NCI-H128 (cell line): ENCODE results near the gene DIPK1A.

Source experiments
- DNase-seq: peaks from one replicate; lab custom pipeline; 2025; ENCODE audit not compliant: unreplicated experiment; lab: John Stamatoyannopoulos, UW

The DIPK1A gene

GRCh38 chr1:92843429-92844352, 117.6 kb downstream of the DIPK1A start:
- DNase-seq: no peak

- no peak for DNase-seq
These were observed 118.2 kb downstream of the DIPK1A start for GRCh38 chr1:92843046-92843423.

- DNase-seq: no peak
These were observed 118.9 kb downstream of the DIPK1A start for GRCh38 chr1:92842082-92843045.

GRCh38 chr1:92840600-92840999, 120.7 kb downstream of the DIPK1A start:
- DNase-seq: no peak

GRCh38 chr1:92839442-92839841, 121.8 kb downstream of the DIPK1A start:
- DNase-seq: no peak

- no peak for DNase-seq
These were observed 122.7 kb downstream of the DIPK1A start for GRCh38 chr1:92838519-92838918.

GRCh38 chr1:92837062-92837461, 124.2 kb downstream of the DIPK1A start:
- DNase-seq: no peak

- no peak for DNase-seq
These were observed 126.6 kb downstream of the DIPK1A start for GRCh38 chr1:92834617-92835016.

- no peak for DNase-seq
These were observed 127.4 kb downstream of the DIPK1A start for GRCh38 chr1:92833840-92834239.

GRCh38 chr1:92832537-92833114, 128.6 kb downstream of the DIPK1A start:
- DNase-seq: no peak

- DNase-seq: peak; percentile 98
These were observed 129.3 kb downstream of the DIPK1A start, which contains the start of gene RPL5 for GRCh38 chr1:92831762-92832536. Gene RPL5 (plus strand): TSS chr1:92832040. CDS start chr1:92832115, 75 bp downstream.

GRCh38 chr1:92831368-92831761, 129.9 kb downstream of the DIPK1A start:
- no peak for DNase-seq

GRCh38 chr1:92826792-92827191, 134.5 kb downstream of the DIPK1A start:
- DNase-seq: no peak

GRCh38 chr1:92822879-92823278, 138.4 kb downstream of the DIPK1A start:
- DNase-seq: no peak

- DNase-seq: no peak
These were observed 140.7 kb downstream of the DIPK1A start for GRCh38 chr1:92820551-92820950.

GRCh38 chr1:92820024-92820423, 141.2 kb downstream of the DIPK1A start:
- no peak for DNase-seq

GRCh38 chr1:92817986-92818764, 143.1 kb downstream of the DIPK1A start:
- no peak for DNase-seq

- DNase-seq: no peak
These were observed 144.0 kb downstream of the DIPK1A start for GRCh38 chr1:92817137-92817697.

- DNase-seq: no peak
These were observed 144.5 kb downstream of the DIPK1A start for GRCh38 chr1:92816732-92817131.
